Ramos (cell line): Measurements from ENCODE around the gene ALX4.

Source experiments
- in situ Hi-C: fragments of 300-500 bp; cut with MboI; formaldehyde crosslinking; loops from one replicate; pipeline ENCODE4 v1.14.3; 2022; ENCODE audit warnings: low sequenced_read_pairs; ENCODE audit not compliant: unreplicated experiment

Gene ALX4

GRCh38 chr11:44309478-44310205, at the start of gene ALX4:
TSS of gene ALX4 (minus strand) at chr11:44310139. CDS start at chr11:44310062, 77 bp downstream.
- in situ Hi-C loops, result no loop called here

- in situ Hi-C loops, result no loop called here
Measured at GRCh38 chr11:44359162-44359561, 49.2 kb upstream of the ALX4 start.

GRCh38 chr11:44358713-44359112, 48.8 kb upstream of the ALX4 start:
- in situ Hi-C loops, result no loop called here

GRCh38 chr11:44357711-44358110, 47.8 kb upstream of the ALX4 start:
- in situ Hi-C loops, result no loop called here

GRCh38 chr11:44356351-44356750, 46.4 kb upstream of the ALX4 start:
- in situ Hi-C loops, result no loop called here

GRCh38 chr11:44351898-44352498, 42.1 kb upstream of the ALX4 start:
- in situ Hi-C loops, result no loop called here

GRCh38 chr11:44351006-44351660, 41.2 kb upstream of the ALX4 start:
- in situ Hi-C loops, result no loop called here

- in situ Hi-C loops, result no loop called here
Measured at GRCh38 chr11:44349328-44349727, 39.4 kb upstream of the ALX4 start.

- in situ Hi-C loops, result no loop called here
Measured at GRCh38 chr11:44348721-44349120, 38.8 kb upstream of the ALX4 start.

GRCh38 chr11:44348114-44348513, 38.2 kb upstream of the ALX4 start:
- in situ Hi-C loops, result no loop called here

GRCh38 chr11:44347538-44347937, 37.6 kb upstream of the ALX4 start:
- in situ Hi-C loops, result no loop called here

- in situ Hi-C loops, result no loop called here
Measured at GRCh38 chr11:44346983-44347382, 37.0 kb upstream of the ALX4 start.

GRCh38 chr11:44345781-44346180, 35.8 kb upstream of the ALX4 start:
- in situ Hi-C loops, result no loop called here

- in situ Hi-C loops, result no loop called here
Measured at GRCh38 chr11:44344921-44345320, 35.0 kb upstream of the ALX4 start.

- in situ Hi-C loops, result no loop called here
Measured at GRCh38 chr11:44344423-44344820, 34.5 kb upstream of the ALX4 start.

GRCh38 chr11:44343778-44344422, 34.0 kb upstream of the ALX4 start:
- in situ Hi-C loops, result no loop called here

- in situ Hi-C loops, result no loop called here
Measured at GRCh38 chr11:44342616-44343015, 32.7 kb upstream of the ALX4 start.

- in situ Hi-C loops, result no loop called here
Measured at GRCh38 chr11:44340656-44341055, 30.7 kb upstream of the ALX4 start.

- in situ Hi-C loops, result no loop called here
Measured at GRCh38 chr11:44339530-44339883, 29.6 kb upstream of the ALX4 start.

GRCh38 chr11:44338698-44339529, 29.0 kb upstream of the ALX4 start:
- in situ Hi-C loops, result no loop called here
